ENCODE data around the gene SENP7. TPM values are rescaled to one million over a fixed set of nuclear protein-coding genes. Genes with fewer than 3 reads are reported as not detected.
A peak's percentile ranks its signal among the peaks of the same experiment; 100 is the strongest.

SENP7 gene
- total and polyA plus RNA-seq, 2 experiments from 2014 or later: 5.0 to 9.0 TPM

DNA sequence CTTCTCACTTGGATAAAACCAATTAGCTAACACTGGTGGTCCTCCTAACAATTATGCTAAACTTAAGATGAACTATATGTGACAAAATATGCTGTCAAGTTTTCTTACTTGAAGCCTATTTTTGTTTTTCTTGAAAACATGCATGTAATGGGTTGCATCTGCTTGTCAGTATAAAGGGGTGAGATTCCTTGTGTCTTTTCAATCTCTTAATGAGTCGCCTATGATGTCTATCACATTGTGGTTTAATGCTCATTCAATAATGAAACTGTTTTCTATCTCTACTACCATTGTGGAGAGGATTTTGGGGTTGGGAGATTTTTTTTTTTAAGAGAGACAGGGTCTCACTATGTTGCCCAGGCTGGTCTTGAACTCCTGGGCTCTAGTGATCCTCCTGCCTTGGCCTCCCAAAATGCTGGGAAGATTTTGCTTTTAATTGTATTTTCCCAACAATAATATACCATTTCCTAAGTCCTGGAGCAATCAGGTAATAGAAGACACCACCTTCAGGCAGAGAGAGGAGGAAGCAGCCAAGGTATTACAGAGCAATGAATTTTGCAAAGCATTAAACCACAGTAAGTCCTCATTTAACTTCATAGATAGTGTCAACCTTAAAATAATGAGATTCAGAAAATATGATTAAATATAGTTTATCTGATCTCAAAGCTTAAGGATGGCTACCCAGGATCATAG lies 31.3 kb upstream of the SENP7 start:
- Histone ChIP-seq H3K27ac (ENCODE audit: low read depth) (no peak overlapping the region), H4K20me1 (replicated peaks; ENCODE audit: insufficient read depth) (no peaks in the 10 kb centered on the region), H3K4me1 (ENCODE audit: insufficient read depth) (0 out of 2 replicates have a peak, but pooled peaks cover 5% of the 10 kb centered on the region), H3F3A (replicated peaks; ENCODE audit: low read depth) (no peaks in the 10 kb centered on the region), H3K79me2 (replicated peaks; ENCODE audit: insufficient read depth) (no peaks in the 10 kb centered on the region), H3K9me2 (ENCODE audit: insufficient read depth) (0 out of 2 replicates have a peak, but pooled peaks cover 6% of the 10 kb centered on the region), H3K36me3 (ENCODE audit: insufficient read depth) (no peaks in the 10 kb centered on the region), H2AFZ (0 out of 2 replicates have a peak overlapping the region, but pooled peaks have one; percentile 40), H3K4me3 (no peak overlapping the region), H3K4me2 (no peak overlapping the region), H3K27me3 (ENCODE audit: insufficient read depth) (no peaks in the 10 kb centered on the region)
- H3K4me3 Mint-ChIP-seq: no peak overlapping the region
- no peak overlapping the region for H3K27ac Mint-ChIP-seq
- H3K36me3 Mint-ChIP-seq (ENCODE audit: low read depth): peaks cover 16% of the 10 kb centered on the region; the same call in 2 of the 3 replicates
- TF ChIP-seq, protein P1, sequence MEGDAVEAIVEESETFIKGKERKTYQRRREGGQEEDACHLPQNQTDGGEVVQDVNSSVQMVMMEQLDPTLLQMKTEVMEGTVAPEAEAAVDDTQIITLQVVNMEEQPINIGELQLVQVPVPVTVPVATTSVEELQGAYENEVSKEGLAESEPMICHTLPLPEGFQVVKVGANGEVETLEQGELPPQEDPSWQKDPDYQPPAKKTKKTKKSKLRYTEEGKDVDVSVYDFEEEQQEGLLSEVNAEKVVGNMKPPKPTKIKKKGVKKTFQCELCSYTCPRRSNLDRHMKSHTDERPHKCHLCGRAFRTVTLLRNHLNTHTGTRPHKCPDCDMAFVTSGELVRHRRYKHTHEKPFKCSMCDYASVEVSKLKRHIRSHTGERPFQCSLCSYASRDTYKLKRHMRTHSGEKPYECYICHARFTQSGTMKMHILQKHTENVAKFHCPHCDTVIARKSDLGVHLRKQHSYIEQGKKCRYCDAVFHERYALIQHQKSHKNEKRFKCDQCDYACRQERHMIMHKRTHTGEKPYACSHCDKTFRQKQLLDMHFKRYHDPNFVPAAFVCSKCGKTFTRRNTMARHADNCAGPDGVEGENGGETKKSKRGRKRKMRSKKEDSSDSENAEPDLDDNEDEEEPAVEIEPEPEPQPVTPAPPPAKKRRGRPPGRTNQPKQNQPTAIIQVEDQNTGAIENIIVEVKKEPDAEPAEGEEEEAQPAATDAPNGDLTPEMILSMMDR (conservative IDR thresholded peaks at IDR 0.05; ENCODE audit: low read depth in 2 of 2): peak; percentile 40 to 54
- no peak for TF ChIP-seq EZH2phosphoT487 (IDR thresholded peaks at IDR 0.05; ENCODE audit: unreplicated experiment)
- DNase-seq (ENCODE audit: low spot score) (no peak), ATAC-seq (no peak; the same call in 2 of the 3 replicates)
- peaks cover 8% of the 10 kb centered on the region for H3K4me1 Mint-ChIP-seq
- peaks cover 3% of the 10 kb centered on the region for H3K27me3 Mint-ChIP-seq (ENCODE audit: insufficient read depth, low read depth, poor library complexity)
- H3K9me3 Mint-ChIP-seq: peaks cover 31% of the 10 kb centered on the region

DNA sequence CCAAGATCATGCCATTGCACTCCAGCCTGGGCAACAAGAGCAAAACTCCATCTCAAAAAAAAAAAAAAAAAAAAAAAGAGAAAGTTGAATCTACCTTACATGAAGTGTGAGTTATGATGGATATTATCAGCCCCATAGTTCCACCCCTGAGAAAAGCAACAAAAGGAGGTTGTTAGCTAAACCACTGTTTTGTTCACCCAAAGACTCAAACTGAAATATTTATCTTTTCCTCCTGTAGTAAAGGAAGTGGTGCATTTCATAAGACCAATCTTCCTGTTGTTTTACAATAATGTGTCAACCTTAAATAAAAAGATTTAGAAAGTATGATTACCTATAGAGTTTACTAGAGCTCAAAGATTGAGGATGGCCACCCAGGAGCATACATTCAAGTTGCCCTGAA lies 29.9 kb upstream of the SENP7 start:
- Mint-ChIP-seq H3K4me1 (peaks cover 3% of the 10 kb centered on the region; the same call in 1 of the 3 replicates), H3K27me3 (ENCODE audit: insufficient read depth, low read depth, poor library complexity) (peaks cover 3% of the 10 kb centered on the region), H3K9me3 (peaks cover 31% of the 10 kb centered on the region), H3K27ac (no peak overlapping the region), H3K36me3 (ENCODE audit: low read depth) (peaks cover 16% of the 10 kb centered on the region; the same call in 2 of the 3 replicates), H3K4me3 (no peak overlapping the region)
- Histone ChIP-seq H3F3A (replicated peaks; ENCODE audit: low read depth) (no peaks in the 10 kb centered on the region), H3K4me3 (no peak overlapping the region), H4K20me1 (replicated peaks; ENCODE audit: insufficient read depth) (no peaks in the 10 kb centered on the region), H3K36me3 (ENCODE audit: insufficient read depth) (no peaks in the 10 kb centered on the region), H2AFZ (no peak overlapping the region), H3K4me1 (ENCODE audit: insufficient read depth) (0 out of 2 replicates have a peak, but pooled peaks cover 5% of the 10 kb centered on the region), H3K27ac (ENCODE audit: low read depth) (no peak overlapping the region), H3K9me2 (ENCODE audit: insufficient read depth) (0 out of 2 replicates have a peak, but pooled peaks cover 6% of the 10 kb centered on the region), H3K4me2 (no peak overlapping the region), H3K79me2 (replicated peaks; ENCODE audit: insufficient read depth) (no peaks in the 10 kb centered on the region), H3K27me3 (ENCODE audit: insufficient read depth) (no peaks in the 10 kb centered on the region)
- no peak for DNase-seq (ENCODE audit: low spot score)
- ATAC-seq: no peak
- TF ChIP-seq CREB1 (CRISPR knock-in tag; IDR thresholded peaks at IDR 0.05; ENCODE audit: low read depth): no peak
- TF ChIP-seq ZNF331 (CRISPR knock-in tag; IDR thresholded peaks at IDR 0.05; ENCODE audit: low read depth): no peak
- TF ChIP-seq, protein P2, sequence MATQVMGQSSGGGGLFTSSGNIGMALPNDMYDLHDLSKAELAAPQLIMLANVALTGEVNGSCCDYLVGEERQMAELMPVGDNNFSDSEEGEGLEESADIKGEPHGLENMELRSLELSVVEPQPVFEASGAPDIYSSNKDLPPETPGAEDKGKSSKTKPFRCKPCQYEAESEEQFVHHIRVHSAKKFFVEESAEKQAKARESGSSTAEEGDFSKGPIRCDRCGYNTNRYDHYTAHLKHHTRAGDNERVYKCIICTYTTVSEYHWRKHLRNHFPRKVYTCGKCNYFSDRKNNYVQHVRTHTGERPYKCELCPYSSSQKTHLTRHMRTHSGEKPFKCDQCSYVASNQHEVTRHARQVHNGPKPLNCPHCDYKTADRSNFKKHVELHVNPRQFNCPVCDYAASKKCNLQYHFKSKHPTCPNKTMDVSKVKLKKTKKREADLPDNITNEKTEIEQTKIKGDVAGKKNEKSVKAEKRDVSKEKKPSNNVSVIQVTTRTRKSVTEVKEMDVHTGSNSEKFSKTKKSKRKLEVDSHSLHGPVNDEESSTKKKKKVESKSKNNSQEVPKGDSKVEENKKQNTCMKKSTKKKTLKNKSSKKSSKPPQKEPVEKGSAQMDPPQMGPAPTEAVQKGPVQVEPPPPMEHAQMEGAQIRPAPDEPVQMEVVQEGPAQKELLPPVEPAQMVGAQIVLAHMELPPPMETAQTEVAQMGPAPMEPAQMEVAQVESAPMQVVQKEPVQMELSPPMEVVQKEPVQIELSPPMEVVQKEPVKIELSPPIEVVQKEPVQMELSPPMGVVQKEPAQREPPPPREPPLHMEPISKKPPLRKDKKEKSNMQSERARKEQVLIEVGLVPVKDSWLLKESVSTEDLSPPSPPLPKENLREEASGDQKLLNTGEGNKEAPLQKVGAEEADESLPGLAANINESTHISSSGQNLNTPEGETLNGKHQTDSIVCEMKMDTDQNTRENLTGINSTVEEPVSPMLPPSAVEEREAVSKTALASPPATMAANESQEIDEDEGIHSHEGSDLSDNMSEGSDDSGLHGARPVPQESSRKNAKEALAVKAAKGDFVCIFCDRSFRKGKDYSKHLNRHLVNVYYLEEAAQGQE (IDR thresholded peaks at IDR 0.05; ENCODE audit: unreplicated experiment): no peak
- TF ChIP-seq STAT1 (IDR thresholded peaks at IDR 0.05; ENCODE audit: unreplicated experiment): no peak
- no peak for TF ChIP-seq NANOG (IDR thresholded peaks at IDR 0.05; ENCODE audit: borderline replicate concordance)
- TF ChIP-seq POLR2AphosphoS5 (IDR thresholded peaks at IDR 0.05; ENCODE audit: low read depth): no peak
- TF ChIP-seq, protein P3, sequence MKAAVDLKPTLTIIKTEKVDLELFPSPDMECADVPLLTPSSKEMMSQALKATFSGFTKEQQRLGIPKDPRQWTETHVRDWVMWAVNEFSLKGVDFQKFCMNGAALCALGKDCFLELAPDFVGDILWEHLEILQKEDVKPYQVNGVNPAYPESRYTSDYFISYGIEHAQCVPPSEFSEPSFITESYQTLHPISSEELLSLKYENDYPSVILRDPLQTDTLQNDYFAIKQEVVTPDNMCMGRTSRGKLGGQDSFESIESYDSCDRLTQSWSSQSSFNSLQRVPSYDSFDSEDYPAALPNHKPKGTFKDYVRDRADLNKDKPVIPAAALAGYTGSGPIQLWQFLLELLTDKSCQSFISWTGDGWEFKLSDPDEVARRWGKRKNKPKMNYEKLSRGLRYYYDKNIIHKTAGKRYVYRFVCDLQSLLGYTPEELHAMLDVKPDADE (IDR thresholded peaks at IDR 0.05): no peak
- no peak for TF ChIP-seq ZNF114 (CRISPR knock-in tag; IDR thresholded peaks at IDR 0.05)
- no peak for TF ChIP-seq EZH2phosphoT487 (IDR thresholded peaks at IDR 0.05; ENCODE audit: unreplicated experiment)
- no peak for TF ChIP-seq EZH2 (IDR thresholded peaks at IDR 0.05; ENCODE audit: low read depth, unreplicated experiment)
- no peak for TF ChIP-seq JUNB (IDR thresholded peaks at IDR 0.05; ENCODE audit: unreplicated experiment)
- TF ChIP-seq, protein P1 (conservative IDR thresholded peaks at IDR 0.05; ENCODE audit: low read depth in 2 of 2): no peak
